ENCODE measurements around the gene HYAL3. TPM values are rescaled to one million over a fixed set of nuclear protein-coding genes. Genes with fewer than 3 reads are reported as not detected.

Gene HYAL3
- total RNA-seq, 1 donor from 2014 or later, result 6.9 TPM

- DNase-seq (ENCODE audit: low read depth) (no peak), FAIRE-seq (no peak)
- H3K4me1 Mint-ChIP-seq (ENCODE audit: low read depth, unreplicated experiment), result peaks cover 10% of the 10 kb centered on the region
- Histone ChIP-seq H2AFZ (ENCODE audit: low read depth, low read length) (no peak overlapping the region), H3K9me3 (ENCODE audit: insufficient read depth, low read depth, low read length) (no peaks in the 10 kb centered on the region), H3K79me2 (ENCODE audit: insufficient read depth, low read length) (peaks cover 5% of the 10 kb centered on the region), H3K4me2 (ENCODE audit: low read length) (no peak overlapping the region), H4K20me1 (ENCODE audit: insufficient read depth, low read length) (peaks cover 3% of the 10 kb centered on the region), H3K27me3 (ENCODE audit: insufficient read depth, low read length) (no peaks in the 10 kb centered on the region), H3K4me3 (ENCODE audit: insufficient read depth, low read depth, low read length) (no peak overlapping the region), H3K4me1 (ENCODE audit: insufficient read depth, low read length) (peaks cover 24% of the 10 kb centered on the region), H3K36me3 (ENCODE audit: insufficient read depth, low read length) (no peaks in the 10 kb centered on the region), H3K9ac (ENCODE audit: low read length) (no peak overlapping the region), H3K27ac (ENCODE audit: low read depth, low read length) (no peak overlapping the region)
- H3K9me3 Mint-ChIP-seq (ENCODE audit: unreplicated experiment), result peaks cover 6% of the 10 kb centered on the region
- H3K4me3 Mint-ChIP-seq (ENCODE audit: unreplicated experiment), result no peak overlapping the region
- H3K36me3 Mint-ChIP-seq (ENCODE audit: low read depth, unreplicated experiment), result no peaks in the 10 kb centered on the region
- TF ChIP-seq CTCF (IDR thresholded peaks at IDR 0.05; ENCODE audit: insufficient read depth, low read depth, low read length) (no peak), EZH2 (IDR thresholded peaks at IDR 0.05; ENCODE audit: insufficient read depth, low read length) (no peak)
- no peak overlapping the region for H3K27ac Mint-ChIP-seq (ENCODE audit: unreplicated experiment)
- H3K27me3 Mint-ChIP-seq (ENCODE audit: low read depth, unreplicated experiment), result peaks cover 36% of the 10 kb centered on the region
These were observed 42.3 kb upstream of the HYAL3 start for GRCh38 chr3:50341537-50341936.

GRCh38 chr3:50340448-50341329, 41.5 kb upstream of the HYAL3 start, which contains the start of gene RASSF1:
TSS of gene RASSF1 (minus strand) at chr3:50340836. CDS start at chr3:50340805, 31 bp downstream.
- no peak within 1 kb of the TSS for H3K27ac ChIP-seq (ENCODE audit: low read depth, low read length)
- no peak for TF ChIP-seq CTCF (IDR thresholded peaks at IDR 0.05; ENCODE audit: insufficient read depth, low read depth, low read length)
- peak; percentile 35 for TF ChIP-seq EZH2 (IDR thresholded peaks at IDR 0.05; ENCODE audit: insufficient read depth, low read length)
- H3K4me3 ChIP-seq (ENCODE audit: insufficient read depth, low read depth, low read length), result peak within 1 kb of the TSS; percentile 41
- Mint-ChIP-seq H3K4me3 (ENCODE audit: unreplicated experiment) (peak within 1 kb of the TSS; percentile 94), H3K9me3 (ENCODE audit: unreplicated experiment) (peaks cover 4% of the 10 kb centered on the region), H3K27ac (ENCODE audit: unreplicated experiment) (no peak within 1 kb of the TSS), H3K27me3 (ENCODE audit: low read depth, unreplicated experiment) (peaks cover 32% of the 10 kb centered on the region), H3K36me3 (ENCODE audit: low read depth, unreplicated experiment) (no peaks in the 10 kb centered on the region), H3K4me1 (ENCODE audit: low read depth, unreplicated experiment) (peaks cover 10% of the 10 kb centered on the region)
- peak within 1 kb of the TSS; percentile 37 for H3K9ac ChIP-seq (ENCODE audit: low read length)
- peaks cover 11% of the 10 kb centered on the region for H4K20me1 ChIP-seq (ENCODE audit: insufficient read depth, low read length)
- peak within 1 kb of the TSS; percentile 78 for H3K4me2 ChIP-seq (ENCODE audit: low read length)
- H3K4me1 ChIP-seq (ENCODE audit: insufficient read depth, low read length), result peaks cover 27% of the 10 kb centered on the region
- no peaks in the 10 kb centered on the region for H3K9me3 ChIP-seq (ENCODE audit: insufficient read depth, low read depth, low read length)
- peak within 1 kb of the TSS; percentile 39 for H2AFZ ChIP-seq (ENCODE audit: low read depth, low read length)
- no peaks in the 10 kb centered on the region for H3K36me3 ChIP-seq (ENCODE audit: insufficient read depth, low read length)
- H3K27me3 ChIP-seq (ENCODE audit: insufficient read depth, low read length), result no peaks in the 10 kb centered on the region
- peaks cover 14% of the 10 kb centered on the region for H3K79me2 ChIP-seq (ENCODE audit: insufficient read depth, low read length)
- FAIRE-seq, result no peak
- no peak for DNase-seq (ENCODE audit: low read depth)

DNA sequence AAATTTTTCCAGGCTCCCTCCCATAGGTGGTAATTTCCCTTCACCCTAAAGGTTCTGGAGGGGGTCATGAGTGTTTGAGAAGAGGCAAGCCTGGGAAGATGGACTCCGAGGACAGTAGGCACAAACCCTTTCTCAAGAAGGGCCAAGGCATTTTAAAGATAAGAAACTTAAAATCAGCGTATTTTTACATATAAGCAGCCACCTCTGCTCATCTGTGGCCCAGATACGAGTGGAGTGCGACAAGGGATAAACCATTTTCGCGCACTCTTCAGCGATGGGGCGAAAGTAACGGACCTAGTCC, 40.9 kb upstream of the HYAL3 start:
- FAIRE-seq (no peak), DNase-seq (ENCODE audit: low read depth) (no peak)
- Mint-ChIP-seq H3K27me3 (ENCODE audit: low read depth, unreplicated experiment) (peaks cover 32% of the 10 kb centered on the region), H3K4me1 (ENCODE audit: low read depth, unreplicated experiment) (peaks cover 14% of the 10 kb centered on the region), H3K27ac (ENCODE audit: unreplicated experiment) (no peak overlapping the region), H3K4me3 (ENCODE audit: unreplicated experiment) (peak overlapping the region; percentile 94), H3K9me3 (ENCODE audit: unreplicated experiment) (peaks cover 4% of the 10 kb centered on the region), H3K36me3 (ENCODE audit: low read depth, unreplicated experiment) (no peaks in the 10 kb centered on the region)
- peak overlapping the region; percentile 37 for H3K9ac ChIP-seq (ENCODE audit: low read length)
- peak overlapping the region; percentile 41 for H3K4me3 ChIP-seq (ENCODE audit: insufficient read depth, low read depth, low read length)
- H3K79me2 ChIP-seq (ENCODE audit: insufficient read depth, low read length), result peaks cover 20% of the 10 kb centered on the region
- no peaks in the 10 kb centered on the region for H3K27me3 ChIP-seq (ENCODE audit: insufficient read depth, low read length)
- H3K9me3 ChIP-seq (ENCODE audit: insufficient read depth, low read depth, low read length), result no peaks in the 10 kb centered on the region
- peaks cover 17% of the 10 kb centered on the region for H4K20me1 ChIP-seq (ENCODE audit: insufficient read depth, low read length)
- peak overlapping the region; percentile 39 for H2AFZ ChIP-seq (ENCODE audit: low read depth, low read length)
- H3K4me2 ChIP-seq (ENCODE audit: low read length), result peak overlapping the region; percentile 78
- TF ChIP-seq CTCF (IDR thresholded peaks at IDR 0.05; ENCODE audit: insufficient read depth, low read depth, low read length) (no peak), EZH2 (IDR thresholded peaks at IDR 0.05; ENCODE audit: insufficient read depth, low read length) (no peak)
- H3K36me3 ChIP-seq (ENCODE audit: insufficient read depth, low read length), result no peaks in the 10 kb centered on the region
- peaks cover 26% of the 10 kb centered on the region for H3K4me1 ChIP-seq (ENCODE audit: insufficient read depth, low read length)
- H3K27ac ChIP-seq (ENCODE audit: low read depth, low read length), result no peak overlapping the region

Data from astrocyte (in vitro differentiated cells and primary cell).